ENCODE data around the gene CSF2RB.

CSF2RB gene

GRCh38 chr22:36936362-36937116 lies 23.1 kb downstream of the CSF2RB start:
- DNase-seq (ENCODE audit: low read depth in 2 of 2) = no peak

GRCh38 chr22:36937319-36938027 lies 24.0 kb downstream of the CSF2RB start:
- no peak for DNase-seq (ENCODE audit: low read depth in 2 of 2)

GRCh38 chr22:36938028-36938425 lies 24.6 kb downstream of the CSF2RB start:
- DNase-seq (ENCODE audit: low read depth in 2 of 2) = no peak

- no peak for DNase-seq (ENCODE audit: low read depth in 2 of 2)
These were observed 25.5 kb downstream of the CSF2RB start for GRCh38 chr22:36938886-36939285.

- no peak for DNase-seq (ENCODE audit: low read depth in 2 of 2)
These were observed 27.2 kb downstream of the CSF2RB start for GRCh38 chr22:36940676-36941075.

- DNase-seq (ENCODE audit: low read depth in 2 of 2) = no peak
These were observed 29.1 kb downstream of the CSF2RB start for GRCh38 chr22:36942556-36942955.

GRCh38 chr22:36946421-36947158 lies 33.2 kb downstream of the CSF2RB start:
- no peak for DNase-seq (ENCODE audit: low read depth in 2 of 2)

GRCh38 chr22:36948273-36949225 lies 35.1 kb downstream of the CSF2RB start:
- DNase-seq (ENCODE audit: low read depth in 2 of 2) = no peak

- no peak for DNase-seq (ENCODE audit: low read depth in 2 of 2)
These were observed 37.6 kb downstream of the CSF2RB start for GRCh38 chr22:36950797-36951590.

- DNase-seq (ENCODE audit: low read depth in 2 of 2) = no peak
These were observed 38.3 kb downstream of the CSF2RB start for GRCh38 chr22:36951746-36952145.

- no peak for DNase-seq (ENCODE audit: low read depth in 2 of 2)
These were observed 40.0 kb downstream of the CSF2RB start for GRCh38 chr22:36953239-36954080.

GRCh38 chr22:36954251-36955014 lies 41.0 kb downstream of the CSF2RB start:
- DNase-seq (ENCODE audit: low read depth in 2 of 2) = no peak

GRCh38 chr22:36955691-36956090 lies 42.3 kb downstream of the CSF2RB start:
- DNase-seq (ENCODE audit: low read depth in 2 of 2) = no peak

GRCh38 chr22:36958366-36958765 lies 44.9 kb downstream of the CSF2RB start:
- DNase-seq (ENCODE audit: low read depth in 2 of 2) = no peak

GRCh38 chr22:36961626-36962025 lies 48.2 kb downstream of the CSF2RB start:
- no peak for DNase-seq (ENCODE audit: low read depth in 2 of 2)

- no peak for DNase-seq (ENCODE audit: low read depth in 2 of 2)
These were observed 49.9 kb downstream of the CSF2RB start for GRCh38 chr22:36963302-36963701.

GRCh38 chr22:36964106-36964505 lies 50.7 kb downstream of the CSF2RB start:
- no peak for DNase-seq (ENCODE audit: low read depth in 2 of 2)

- DNase-seq (ENCODE audit: low read depth in 2 of 2) = no peak
These were observed 52.3 kb downstream of the CSF2RB start for GRCh38 chr22:36965696-36966095.

Measured in stimulated activated CD4-positive, alpha-beta T cell treated with anti-CD3 and anti-CD28 coated beads, Interleukin-1b, Interleukin-23, amount 100 ng/mL, for 1 hour (primary cell).